HEK293 (cell line): ENCODE measurements around the gene ADI1.

Source experiments
- CTCF ChIA-PET: fragments of 350-600 bp; formaldehyde crosslinking; extraction: SDS; loops from one replicate; lab custom pipeline; 2021; ENCODE audit warnings: antibody characterized with exemption; lab: Yijun Ruan, JAX
- POLR2A ChIA-PET: fragments of 300-600 bp; formaldehyde crosslinking; extraction: SDS; loops from one replicate; lab custom pipeline; 2020; ENCODE audit warnings: antibody characterized with exemption, inconsistent platforms; lab: Yijun Ruan, JAX
- H3K27ac ChIP-seq: fragments of 200-500 bp; sonication (Bioruptor generic); 2 replicates; pipeline ENCODE4 v1.5.1; 2014; ENCODE audit warnings: low read depth, low read length, control low read depth, inconsistent platforms; ENCODE audit errors: extremely low read depth
- H3K36me3 ChIP-seq, 2 experiments: fragments of 200-500 bp in 1 of 2; sonication (Bioruptor generic) in 1 of 2; 1 replicate in 1 of 2; 2 replicates in 1 of 2; pipeline ENCODE4 v1.5.1; 2014 to 2017; ENCODE audit warnings: inconsistent platforms in 2 of 2, low read length in 2 of 2; ENCODE audit not compliant: control insufficient read depth in 2 of 2, insufficient read depth in 1 of 2
- H3K4me1 ChIP-seq: fragments of 200-500 bp; sonication (Bioruptor generic); 2 replicates; pipeline ENCODE4 v1.5.1; 2014; ENCODE audit warnings: mild to moderate bottlenecking, low read length, inconsistent platforms; ENCODE audit not compliant: control insufficient read depth, insufficient read depth
- H3K4me3 ChIP-seq: 2 replicates; pipeline ENCODE4 v1.5.1; 2011; ENCODE audit warnings: low read depth, mild to moderate bottlenecking, control low read depth, low read length, moderate library complexity
- H3K9me3 ChIP-seq: fragments of 200-500 bp; sonication (Bioruptor generic); 2 replicates; pipeline ENCODE4 v1.5.1; 2014; ENCODE audit warnings: low read depth, low read length, inconsistent platforms; ENCODE audit not compliant: control insufficient read depth, insufficient read depth
- EGR2 ChIP-seq: fragments of 450-650 bp; formaldehyde crosslinking; IDR thresholded peaks from 2 replicates; pipeline ENCODE4 v1.5.1; 2016; ENCODE audit warnings: low read depth, missing biosample characterization, missing genetic modification characterization
- ZBTB1 ChIP-seq: fragments of 450-650 bp; formaldehyde crosslinking; IDR thresholded peaks from 2 replicates; pipeline ENCODE4 v1.5.1; 2016; ENCODE audit warnings: missing biosample characterization, missing genetic modification characterization
- ZFHX2 ChIP-seq: fragments of 450-650 bp; formaldehyde crosslinking; conservative IDR thresholded peaks from 2 replicates; pipeline ENCODE4 v1.5.1; 2016; ENCODE audit warnings: missing biosample characterization, missing genetic modification characterization
- ZFP3 ChIP-seq: fragments of 450-650 bp; formaldehyde crosslinking; IDR thresholded peaks from 2 replicates; pipeline ENCODE4 v1.5.1; 2016; ENCODE audit warnings: low read depth, missing biosample characterization, missing genetic modification characterization
- ZFP69B ChIP-seq: fragments of 450-650 bp; formaldehyde crosslinking; IDR thresholded peaks from 2 replicates; pipeline ENCODE4 v1.5.1; 2016; ENCODE audit warnings: missing biosample characterization, missing genetic modification characterization
- ZNF114 ChIP-seq: fragments of 450-650 bp; formaldehyde crosslinking; IDR thresholded peaks from 2 replicates; pipeline ENCODE4 v1.5.0; 2017; ENCODE audit warnings: missing biosample characterization, missing genetic modification characterization
- ZNF311 ChIP-seq: fragments of 450-650 bp; formaldehyde crosslinking; IDR thresholded peaks from 2 replicates; pipeline ENCODE4 v1.5.1; 2017; ENCODE audit warnings: missing biosample characterization, missing genetic modification characterization, borderline replicate concordance
- ZNF514 ChIP-seq: fragments of 450-650 bp; formaldehyde crosslinking; IDR thresholded peaks from 2 replicates; pipeline ENCODE4 v1.5.1; 2016; ENCODE audit warnings: missing biosample characterization, missing genetic modification characterization
- ZNF544 ChIP-seq: fragments of 450-650 bp; formaldehyde crosslinking; IDR thresholded peaks from 2 replicates; pipeline ENCODE4 v1.5.0; 2017; ENCODE audit warnings: missing biosample characterization, missing genetic modification characterization
- ZNF555 ChIP-seq: fragments of 450-650 bp; formaldehyde crosslinking; conservative IDR thresholded peaks from 2 replicates; pipeline ENCODE4 v1.5.1; 2017; ENCODE audit warnings: missing biosample characterization, mild to moderate bottlenecking, missing genetic modification characterization, inconsistent platforms
- ZNF670 ChIP-seq: fragments of 450-650 bp; formaldehyde crosslinking; IDR thresholded peaks from 2 replicates; pipeline ENCODE4 v1.5.1; 2016; ENCODE audit warnings: missing biosample characterization, missing genetic modification characterization, low read depth
- ZNF777 ChIP-seq: fragments of 450-650 bp; formaldehyde crosslinking; IDR thresholded peaks from 2 replicates; pipeline ENCODE4 v1.5.1; 2017; ENCODE audit warnings: missing biosample characterization, missing genetic modification characterization, borderline replicate concordance
- TF ChIP-seq, protein P1 (sequence below): fragments of 450-650 bp; formaldehyde crosslinking; IDR thresholded peaks from 2 replicates; pipeline ENCODE4 v1.5.1; 2016; ENCODE audit warnings: missing biosample characterization, missing genetic modification characterization, borderline replicate concordance
- TF ChIP-seq, protein P2 (sequence below): fragments of 450-650 bp; formaldehyde crosslinking; IDR thresholded peaks from 2 replicates; pipeline ENCODE4 v1.5.1; 2016; ENCODE audit warnings: missing biosample characterization, missing genetic modification characterization
- TF ChIP-seq, protein P3 (sequence below): fragments of 450-650 bp; formaldehyde crosslinking; IDR thresholded peaks from 2 replicates; pipeline ENCODE4 v1.5.1; 2016; ENCODE audit warnings: missing biosample characterization, missing genetic modification characterization

Gene ADI1

GRCh38 chr2:3539836-3540235, 20.5 kb upstream of the ADI1 start:
- no peak for TF ChIP-seq ZNF514 (tag by site-specific recombination)
- TF ChIP-seq, protein P1, sequence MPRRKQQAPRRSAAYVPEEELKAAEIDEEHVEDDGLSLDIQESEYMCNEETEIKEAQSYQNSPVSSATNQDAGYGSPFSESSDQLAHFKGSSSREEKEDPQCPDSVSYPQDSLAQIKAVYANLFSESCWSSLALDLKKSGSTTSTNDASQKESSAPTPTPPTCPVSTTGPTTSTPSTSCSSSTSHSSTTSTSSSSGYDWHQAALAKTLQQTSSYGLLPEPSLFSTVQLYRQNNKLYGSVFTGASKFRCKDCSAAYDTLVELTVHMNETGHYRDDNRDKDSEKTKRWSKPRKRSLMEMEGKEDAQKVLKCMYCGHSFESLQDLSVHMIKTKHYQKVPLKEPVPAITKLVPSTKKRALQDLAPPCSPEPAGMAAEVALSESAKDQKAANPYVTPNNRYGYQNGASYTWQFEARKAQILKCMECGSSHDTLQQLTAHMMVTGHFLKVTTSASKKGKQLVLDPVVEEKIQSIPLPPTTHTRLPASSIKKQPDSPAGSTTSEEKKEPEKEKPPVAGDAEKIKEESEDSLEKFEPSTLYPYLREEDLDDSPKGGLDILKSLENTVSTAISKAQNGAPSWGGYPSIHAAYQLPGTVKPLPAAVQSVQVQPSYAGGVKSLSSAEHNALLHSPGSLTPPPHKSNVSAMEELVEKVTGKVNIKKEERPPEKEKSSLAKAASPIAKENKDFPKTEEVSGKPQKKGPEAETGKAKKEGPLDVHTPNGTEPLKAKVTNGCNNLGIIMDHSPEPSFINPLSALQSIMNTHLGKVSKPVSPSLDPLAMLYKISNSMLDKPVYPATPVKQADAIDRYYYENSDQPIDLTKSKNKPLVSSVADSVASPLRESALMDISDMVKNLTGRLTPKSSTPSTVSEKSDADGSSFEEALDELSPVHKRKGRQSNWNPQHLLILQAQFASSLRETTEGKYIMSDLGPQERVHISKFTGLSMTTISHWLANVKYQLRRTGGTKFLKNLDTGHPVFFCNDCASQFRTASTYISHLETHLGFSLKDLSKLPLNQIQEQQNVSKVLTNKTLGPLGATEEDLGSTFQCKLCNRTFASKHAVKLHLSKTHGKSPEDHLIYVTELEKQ: no peak
- TF ChIP-seq ZNF114: no peak
- TF ChIP-seq ZNF555 (tag by site-specific recombination): no peak
- TF ChIP-seq, protein P2, sequence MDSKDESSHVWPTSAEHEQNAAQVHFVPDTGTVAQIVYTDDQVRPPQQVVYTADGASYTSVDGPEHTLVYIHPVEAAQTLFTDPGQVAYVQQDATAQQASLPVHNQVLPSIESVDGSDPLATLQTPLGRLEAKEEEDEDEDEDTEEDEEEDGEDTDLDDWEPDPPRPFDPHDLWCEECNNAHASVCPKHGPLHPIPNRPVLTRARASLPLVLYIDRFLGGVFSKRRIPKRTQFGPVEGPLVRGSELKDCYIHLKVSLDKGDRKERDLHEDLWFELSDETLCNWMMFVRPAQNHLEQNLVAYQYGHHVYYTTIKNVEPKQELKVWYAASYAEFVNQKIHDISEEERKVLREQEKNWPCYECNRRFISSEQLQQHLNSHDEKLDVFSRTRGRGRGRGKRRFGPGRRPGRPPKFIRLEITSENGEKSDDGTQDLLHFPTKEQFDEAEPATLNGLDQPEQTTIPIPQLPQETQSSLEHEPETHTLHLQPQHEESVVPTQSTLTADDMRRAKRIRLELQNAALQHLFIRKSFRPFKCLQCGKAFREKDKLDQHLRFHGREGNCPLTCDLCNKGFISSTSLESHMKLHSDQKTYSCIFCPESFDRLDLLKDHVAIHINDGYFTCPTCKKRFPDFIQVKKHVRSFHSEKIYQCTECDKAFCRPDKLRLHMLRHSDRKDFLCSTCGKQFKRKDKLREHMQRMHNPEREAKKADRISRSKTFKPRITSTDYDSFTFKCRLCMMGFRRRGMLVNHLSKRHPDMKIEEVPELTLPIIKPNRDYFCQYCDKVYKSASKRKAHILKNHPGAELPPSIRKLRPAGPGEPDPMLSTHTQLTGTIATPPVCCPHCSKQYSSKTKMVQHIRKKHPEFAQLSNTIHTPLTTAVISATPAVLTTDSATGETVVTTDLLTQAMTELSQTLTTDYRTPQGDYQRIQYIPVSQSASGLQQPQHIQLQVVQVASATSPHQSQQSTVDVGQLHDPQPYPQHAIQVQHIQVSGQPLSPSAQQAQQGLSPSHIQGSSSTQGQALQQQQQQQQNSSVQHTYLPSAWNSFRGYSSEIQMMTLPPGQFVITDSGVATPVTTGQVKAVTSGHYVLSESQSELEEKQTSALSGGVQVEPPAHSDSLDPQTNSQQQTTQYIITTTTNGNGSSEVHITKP (tag by site-specific recombination): no peak
- no peak for TF ChIP-seq ZFP69B (tag by site-specific recombination)
- TF ChIP-seq ZBTB1 (tag by site-specific recombination): no peak
- TF ChIP-seq EGR2 (tag by site-specific recombination): no peak
- no peak for TF ChIP-seq ZNF670 (tag by site-specific recombination)
- no peak for TF ChIP-seq ZNF544 (tag by site-specific recombination)
- TF ChIP-seq ZNF311 (tag by site-specific recombination): no peak
- peaks cover 15 to 50% of the 10 kb centered on the region in 2 experiments for H3K36me3 ChIP-seq
- CTCF ChIA-PET: interaction anchor here (0.6 kb wide), 1 partner anchor 398 kb away, joined by 3 read pairs; no protein-coding TSS in a partner anchor
- no peaks in the 10 kb centered on the region for H3K9me3 ChIP-seq
- no peak overlapping the region for H3K4me3 ChIP-seq
- H3K27ac ChIP-seq: no peak overlapping the region
- POLR2A ChIA-PET: no interaction called here
- H3K4me1 ChIP-seq: no peaks in the 10 kb centered on the region; the same call in 1 of the 2 replicates

DNA sequence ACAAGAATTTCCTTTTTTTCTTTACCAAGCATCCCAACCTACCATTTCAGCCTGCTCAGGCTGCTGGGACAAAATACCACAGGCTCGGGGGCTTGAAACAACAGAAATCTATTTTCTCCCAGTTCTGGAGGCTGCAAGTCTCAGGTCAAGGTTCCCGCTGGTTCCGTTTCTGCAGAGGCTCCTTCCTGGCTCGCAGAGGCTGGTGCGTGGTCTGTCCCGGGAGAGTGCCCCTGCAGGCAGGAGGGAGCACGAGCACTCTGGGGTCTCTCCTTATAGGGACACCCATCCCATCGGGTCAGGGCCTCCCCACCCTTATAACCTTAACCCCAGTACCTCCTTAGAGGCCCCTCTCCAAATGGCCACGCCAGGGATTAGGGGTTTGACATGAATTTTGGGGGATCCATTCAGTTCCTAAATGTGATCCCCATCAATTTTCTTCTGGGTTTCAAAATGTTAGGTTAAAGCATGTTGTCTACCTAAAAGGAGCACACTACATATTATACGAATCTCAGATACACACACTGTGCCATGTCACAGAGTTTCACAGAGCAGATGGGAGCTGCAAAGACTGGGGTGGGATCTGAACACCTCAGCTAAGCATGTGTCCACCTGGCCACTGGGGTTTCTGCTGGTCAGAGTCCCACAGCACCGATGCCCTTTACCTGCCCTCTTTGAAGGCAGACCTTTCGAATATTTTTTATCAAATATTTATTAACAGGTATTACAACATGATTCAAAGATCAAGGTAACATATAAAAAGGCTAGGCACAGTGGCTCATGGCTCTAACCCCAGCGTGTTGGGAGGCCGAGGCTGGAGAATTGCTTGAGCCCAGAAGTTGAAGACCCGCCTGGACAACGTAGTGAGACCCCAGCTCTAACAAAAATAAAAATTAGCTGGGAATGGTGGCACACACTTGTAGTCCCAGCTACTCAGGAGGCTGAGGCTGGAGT, 17.6 kb upstream of the ADI1 start:
- CTCF ChIA-PET: interaction anchor here (0.6 to 1.2 kb wide), 7 partner anchors 9 to 43 kb away, joined by 3 to 5 read pairs (median 4); no protein-coding TSS in a partner anchor

More for the DNA sequence above, 17.6 kb upstream of the ADI1 start:
- POLR2A ChIA-PET: interaction anchor here (0.6 to 2.4 kb wide), 6 partner anchors 13 to 402 kb away, joined by 3 to 11 read pairs (median 6); partner anchors contain the start of gene RNASEH1
- Histone ChIP-seq H3K9me3 (no peaks in the 10 kb centered on the region), H3K4me1 (no peaks in the 10 kb centered on the region; the same call in 1 of the 2 replicates), H3K27ac (no peak overlapping the region), H3K4me3 (peak overlapping the region; percentile 35), H3K36me3 (peaks cover 3 to 36% of the 10 kb centered on the region in 2 experiments; a peak in 2 of 3 replicates)
- TF ChIP-seq ZFHX2 (no peak), ZNF777 (no peak), ZFP3 (no peak), ZNF670 (tag by site-specific recombination) (no peak)
- TF ChIP-seq, protein P3, sequence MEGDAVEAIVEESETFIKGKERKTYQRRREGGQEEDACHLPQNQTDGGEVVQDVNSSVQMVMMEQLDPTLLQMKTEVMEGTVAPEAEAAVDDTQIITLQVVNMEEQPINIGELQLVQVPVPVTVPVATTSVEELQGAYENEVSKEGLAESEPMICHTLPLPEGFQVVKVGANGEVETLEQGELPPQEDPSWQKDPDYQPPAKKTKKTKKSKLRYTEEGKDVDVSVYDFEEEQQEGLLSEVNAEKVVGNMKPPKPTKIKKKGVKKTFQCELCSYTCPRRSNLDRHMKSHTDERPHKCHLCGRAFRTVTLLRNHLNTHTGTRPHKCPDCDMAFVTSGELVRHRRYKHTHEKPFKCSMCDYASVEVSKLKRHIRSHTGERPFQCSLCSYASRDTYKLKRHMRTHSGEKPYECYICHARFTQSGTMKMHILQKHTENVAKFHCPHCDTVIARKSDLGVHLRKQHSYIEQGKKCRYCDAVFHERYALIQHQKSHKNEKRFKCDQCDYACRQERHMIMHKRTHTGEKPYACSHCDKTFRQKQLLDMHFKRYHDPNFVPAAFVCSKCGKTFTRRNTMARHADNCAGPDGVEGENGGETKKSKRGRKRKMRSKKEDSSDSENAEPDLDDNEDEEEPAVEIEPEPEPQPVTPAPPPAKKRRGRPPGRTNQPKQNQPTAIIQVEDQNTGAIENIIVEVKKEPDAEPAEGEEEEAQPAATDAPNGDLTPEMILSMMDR: 0 out of 2 replicates have a peak, but pooled peaks have one; percentile 18
